ENCODE results near the gene SFXN1.
A peak's percentile ranks its signal among the peaks of the same experiment; 100 is the strongest.
"Not testable (repeated sequence)": the region's sequence is repeated elsewhere in the genome, so short reads cannot be mapped to it uniquely, and the experiment has no call there.

SFXN1 gene, protein sequence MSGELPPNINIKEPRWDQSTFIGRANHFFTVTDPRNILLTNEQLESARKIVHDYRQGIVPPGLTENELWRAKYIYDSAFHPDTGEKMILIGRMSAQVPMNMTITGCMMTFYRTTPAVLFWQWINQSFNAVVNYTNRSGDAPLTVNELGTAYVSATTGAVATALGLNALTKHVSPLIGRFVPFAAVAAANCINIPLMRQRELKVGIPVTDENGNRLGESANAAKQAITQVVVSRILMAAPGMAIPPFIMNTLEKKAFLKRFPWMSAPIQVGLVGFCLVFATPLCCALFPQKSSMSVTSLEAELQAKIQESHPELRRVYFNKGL

DNA sequence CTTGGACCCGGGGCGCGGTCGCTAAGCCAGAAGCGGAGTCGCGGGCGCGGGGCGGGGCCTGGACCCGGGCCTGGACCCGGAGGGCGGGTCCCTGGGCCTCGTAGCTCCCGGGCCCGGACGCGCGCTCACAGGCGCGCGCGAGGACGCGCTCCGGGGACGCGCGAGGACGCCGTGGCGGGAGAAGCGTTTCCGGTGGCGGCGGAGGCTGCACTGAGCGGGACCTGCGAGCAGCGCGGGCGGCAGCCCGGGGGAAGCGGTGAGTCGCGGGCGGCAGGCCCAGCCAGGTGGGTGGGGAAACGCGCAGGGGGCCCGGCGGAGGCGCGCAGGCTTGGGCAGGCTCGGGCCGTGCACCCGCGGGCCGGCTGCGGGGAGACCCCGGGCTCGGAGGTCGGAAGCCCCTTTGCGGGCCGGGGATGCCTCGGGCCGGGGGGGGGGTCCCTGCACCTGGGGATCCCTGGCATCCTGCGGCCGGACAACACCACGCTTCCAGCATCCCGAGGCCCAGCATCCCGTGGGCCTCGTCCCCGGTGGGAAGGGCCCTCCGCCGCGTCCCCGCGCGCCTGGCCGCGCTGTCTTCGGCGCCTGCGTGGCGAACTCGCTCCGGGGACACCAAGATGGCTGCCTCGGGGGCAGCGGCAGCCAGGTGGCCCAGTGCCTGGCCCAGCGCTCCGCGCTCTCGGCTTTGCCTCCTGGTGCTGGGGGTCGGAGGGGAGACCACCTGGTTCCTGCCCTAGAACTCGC is at the start of gene SFXN1:
SFXN1 (plus strand) TSS at position 177 of the 741 bp plus-strand sequence. CDS start 13,544 bp downstream, outside the sequence.
- DNase-seq: peak; percentile 91

DNA sequence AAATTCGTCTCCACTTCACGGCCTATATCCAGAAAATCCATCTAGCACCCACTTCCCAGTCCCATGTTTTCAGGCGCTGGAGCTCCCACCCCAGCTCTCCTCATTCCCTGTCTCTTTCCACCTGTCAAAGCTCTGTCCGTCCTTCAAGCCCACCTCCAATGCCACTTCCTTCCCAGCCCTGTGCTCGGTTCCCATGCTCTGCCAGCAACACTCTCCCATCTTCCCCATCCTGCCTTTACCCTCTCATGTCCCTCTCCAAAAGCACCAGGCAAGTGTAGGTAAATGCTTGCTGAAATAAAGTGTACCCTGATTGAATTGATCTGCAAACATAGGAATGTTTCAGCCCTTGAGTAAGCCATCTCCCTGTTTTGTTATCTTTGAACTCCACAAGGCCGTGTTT is 43.6 kb upstream of the SFXN1 start:
- no peak for DNase-seq

DNA sequence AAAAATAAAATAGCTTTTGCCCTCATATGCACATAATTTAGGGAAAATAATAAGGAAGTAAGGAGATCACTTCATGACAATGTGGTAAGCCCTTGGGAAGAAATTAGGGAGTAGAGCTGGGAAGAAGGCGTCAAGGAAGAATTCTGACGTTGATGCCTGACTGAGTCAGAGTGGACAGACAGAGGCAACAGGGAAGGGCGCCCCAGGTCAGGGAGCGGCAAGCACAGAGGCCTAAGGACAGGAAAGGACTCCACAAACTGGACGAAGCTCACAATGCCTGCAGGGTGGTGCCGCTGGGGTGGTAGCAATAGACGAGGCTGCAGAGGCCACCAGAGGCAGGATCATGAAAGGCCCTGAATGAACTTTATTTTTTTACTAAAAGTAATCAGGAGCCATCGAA is 42.0 kb upstream of the SFXN1 start:
- no peak for DNase-seq

DNA sequence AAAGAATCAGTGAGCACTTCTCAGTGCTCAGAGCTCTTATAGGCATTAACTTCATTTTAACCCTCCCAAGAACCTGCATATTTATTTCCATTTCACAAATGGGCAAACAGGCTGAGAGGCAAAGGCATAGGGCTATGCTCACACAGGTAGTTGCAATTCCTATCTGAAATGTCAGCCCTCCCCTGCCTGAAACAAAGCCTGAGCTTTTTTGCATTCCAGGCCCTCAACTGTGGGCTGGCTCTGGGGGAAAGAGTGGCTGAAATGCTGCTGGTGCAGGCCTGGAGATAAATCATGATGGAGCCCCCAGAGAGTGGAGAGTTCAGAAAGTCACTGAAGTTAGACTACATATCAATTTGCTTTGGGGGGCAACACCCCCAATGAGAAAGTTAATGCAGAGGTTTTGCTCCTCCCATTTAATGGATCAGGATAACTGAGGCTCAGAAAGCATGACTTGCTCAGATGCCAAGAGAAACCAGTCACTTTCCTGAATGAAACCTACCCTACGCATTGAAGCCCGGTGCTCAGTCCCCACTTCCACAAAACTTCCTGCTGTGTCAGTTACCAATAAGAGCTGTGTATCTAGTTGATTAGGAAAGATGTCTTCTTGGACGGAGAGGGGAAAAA is 40.0 kb upstream of the SFXN1 start:
- no peak for DNase-seq

DNA sequence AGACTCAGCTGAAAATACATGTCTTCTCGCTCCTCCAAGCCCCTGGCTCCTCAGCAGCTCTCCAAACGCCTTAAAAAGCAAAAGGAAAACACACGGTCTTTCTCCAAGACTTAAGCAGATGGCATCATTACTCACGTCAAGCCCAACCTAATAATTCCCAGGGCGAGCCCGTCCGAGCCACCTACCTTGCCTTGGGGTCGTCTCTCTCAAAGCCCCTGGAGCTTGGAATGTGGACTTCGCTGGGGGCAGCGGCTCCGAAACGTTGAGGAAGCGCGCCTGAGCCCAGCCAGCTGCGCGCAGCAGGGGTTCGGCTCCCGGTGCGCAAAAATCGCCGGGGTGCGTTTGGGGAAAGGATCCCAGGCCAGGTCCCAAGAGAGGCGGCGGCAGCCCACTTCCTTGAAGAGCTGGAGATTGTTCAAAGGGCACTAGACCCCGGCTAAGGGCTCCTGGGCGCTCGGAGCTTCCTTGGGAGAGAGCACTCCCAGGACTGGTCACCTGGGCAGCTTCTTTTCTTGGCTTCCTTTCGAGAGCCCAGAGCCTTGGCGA is 34.8 kb upstream of the SFXN1 start:
- no peak for DNase-seq

DNA sequence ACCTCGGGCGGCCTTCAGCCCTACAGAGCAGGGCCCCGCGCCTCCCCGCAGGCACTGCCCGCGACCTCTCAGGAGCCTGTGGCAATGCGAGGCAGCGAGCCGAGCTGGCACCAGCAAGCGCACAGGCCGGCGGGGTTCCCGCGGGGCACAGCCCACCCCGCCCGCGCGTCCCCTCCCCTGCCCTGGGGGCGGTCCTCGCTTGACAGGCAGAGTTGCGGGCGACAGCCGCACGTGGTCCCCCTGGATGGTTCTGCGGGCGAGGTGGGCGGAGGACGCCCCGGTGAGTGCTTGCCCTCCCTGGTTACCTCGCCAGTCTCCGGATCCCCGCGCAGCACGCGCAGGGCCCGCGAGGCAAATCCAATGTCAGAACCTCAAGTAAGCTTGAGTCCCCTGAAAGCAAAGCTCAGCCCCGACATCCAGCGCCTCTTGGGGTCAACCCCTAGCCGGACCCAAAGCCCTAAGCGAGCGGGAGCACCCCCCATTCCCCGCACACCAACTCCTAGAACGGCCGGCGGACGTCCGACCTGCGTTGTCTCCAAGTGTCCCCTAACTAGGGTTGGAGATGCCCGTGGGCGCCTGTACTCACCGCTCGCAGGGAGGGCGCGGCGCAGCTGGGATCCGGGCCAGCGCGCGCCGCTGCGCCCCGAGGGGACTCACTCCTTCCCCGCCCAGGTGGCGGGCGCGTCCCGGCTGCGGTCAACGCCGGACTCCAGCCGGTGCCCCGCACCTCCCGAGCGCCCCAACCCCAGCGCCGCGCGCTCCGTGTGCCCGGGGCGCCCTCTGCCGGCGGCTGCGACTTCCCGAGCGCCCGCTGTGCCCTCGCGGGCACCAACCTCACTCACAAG is 34.1 kb upstream of the SFXN1 start, which contains the start of gene DRD1:
DRD1 (minus strand) TSS at position 123 of the 845 bp plus-strand sequence. CDS start 1,083 bp downstream, outside the sequence.
- DNase-seq: peak; percentile 67

DNA sequence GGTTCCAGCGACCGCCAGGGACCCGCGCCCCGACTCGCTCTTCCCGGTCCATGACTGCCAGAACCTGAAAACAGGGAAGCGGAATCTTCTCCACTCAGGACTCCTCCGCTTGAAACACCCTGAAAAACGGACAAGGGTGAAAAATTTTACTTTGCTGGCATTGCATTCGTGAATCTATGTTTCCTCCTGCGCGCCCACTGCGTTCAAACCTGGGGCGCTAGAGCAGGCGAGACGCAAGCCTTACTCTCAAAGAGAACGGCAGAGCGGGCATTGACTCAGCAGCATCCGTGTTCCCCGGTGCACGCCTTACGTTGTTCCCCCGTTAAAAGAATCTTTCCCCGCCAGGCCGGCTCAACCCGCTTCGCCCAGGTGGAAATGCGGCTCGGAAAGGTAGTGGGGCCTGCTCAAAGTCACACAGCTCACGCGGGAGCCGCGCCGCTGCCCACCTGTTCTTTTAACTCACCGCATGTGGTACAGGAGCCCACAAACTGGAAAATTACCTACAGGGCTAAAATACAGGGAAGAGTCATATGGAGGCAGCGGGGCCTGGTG is 33.4 kb upstream of the SFXN1 start:
- no peak for DNase-seq

DNA sequence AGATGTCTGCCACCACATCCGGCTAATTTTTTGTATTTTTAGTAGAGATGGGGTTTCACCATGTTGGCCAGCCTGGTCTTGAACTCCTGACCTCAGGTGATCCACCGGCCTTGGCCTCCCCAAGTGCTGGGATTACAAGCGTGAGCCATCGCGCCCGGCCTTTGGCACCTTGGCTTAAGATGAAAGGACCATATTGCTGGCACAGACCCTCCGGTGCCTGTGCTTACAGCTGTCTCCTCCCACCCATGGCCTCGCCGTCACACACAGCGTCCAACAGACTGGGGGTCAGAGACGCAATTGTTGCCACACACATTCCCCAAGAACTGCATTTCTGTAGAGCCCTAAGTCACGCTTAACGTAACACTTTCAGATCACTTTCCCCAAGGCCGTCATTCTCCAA is 32.0 kb upstream of the SFXN1 start:
- not testable (repeated sequence) for DNase-seq

DNA sequence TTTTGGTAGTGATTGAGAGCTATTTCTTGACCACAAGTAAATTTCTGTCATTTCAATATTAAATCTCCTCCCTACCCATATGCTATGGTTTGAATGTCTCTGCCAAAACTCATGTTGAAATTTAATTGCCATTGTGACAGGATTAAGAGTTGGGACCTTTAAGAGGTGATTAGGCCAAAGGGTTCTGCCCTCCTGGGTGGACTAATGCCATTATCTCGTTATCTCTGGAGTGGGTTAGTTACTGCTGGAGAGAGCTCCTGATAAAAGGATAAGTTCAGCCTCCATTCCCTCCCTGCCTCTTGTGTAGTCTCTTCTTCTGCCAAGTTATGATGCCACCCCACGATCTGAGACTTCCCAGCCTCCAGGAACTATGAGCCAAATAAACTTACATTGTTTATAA is 30.8 kb upstream of the SFXN1 start:
- no peak for DNase-seq

DNA sequence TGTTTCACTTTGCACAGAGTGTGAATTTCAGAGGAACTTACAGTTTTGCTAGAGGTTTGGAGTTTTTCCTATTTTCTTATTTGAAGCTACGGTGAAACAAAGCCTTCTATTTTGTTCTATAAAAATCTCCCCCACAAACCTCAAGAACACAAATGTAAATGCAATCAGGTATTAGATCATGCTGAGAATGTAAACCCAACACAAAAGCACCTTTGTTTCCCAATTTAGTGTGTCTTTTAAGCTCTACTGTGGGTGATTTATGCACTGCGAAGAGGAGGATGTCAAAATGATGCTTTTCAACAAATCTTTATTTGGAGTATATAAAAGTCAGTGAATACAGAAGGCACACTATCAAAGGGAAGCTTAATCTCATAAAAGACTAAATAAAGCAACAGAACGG is 30.1 kb upstream of the SFXN1 start:
- no peak for DNase-seq

DNA sequence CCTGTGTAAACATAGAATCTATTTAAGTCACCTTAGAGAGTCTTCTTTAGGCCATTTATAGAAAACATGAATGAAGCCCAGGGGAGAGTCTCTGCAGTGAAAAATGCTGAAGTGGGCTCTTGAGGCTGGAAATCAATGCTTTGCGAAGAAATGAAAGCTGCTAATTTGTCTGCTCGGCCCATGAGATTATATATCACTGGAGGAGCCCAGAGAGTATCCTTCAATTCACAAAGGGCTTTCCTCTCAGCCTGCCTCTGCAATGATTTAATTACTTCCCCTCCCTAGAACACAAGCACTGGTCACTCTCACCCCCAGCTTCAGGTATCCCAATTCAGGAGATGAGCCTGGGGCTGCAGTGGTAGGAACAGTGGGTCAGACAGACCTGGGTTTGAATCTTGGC is 26.2 kb upstream of the SFXN1 start:
- no peak for DNase-seq

DNA sequence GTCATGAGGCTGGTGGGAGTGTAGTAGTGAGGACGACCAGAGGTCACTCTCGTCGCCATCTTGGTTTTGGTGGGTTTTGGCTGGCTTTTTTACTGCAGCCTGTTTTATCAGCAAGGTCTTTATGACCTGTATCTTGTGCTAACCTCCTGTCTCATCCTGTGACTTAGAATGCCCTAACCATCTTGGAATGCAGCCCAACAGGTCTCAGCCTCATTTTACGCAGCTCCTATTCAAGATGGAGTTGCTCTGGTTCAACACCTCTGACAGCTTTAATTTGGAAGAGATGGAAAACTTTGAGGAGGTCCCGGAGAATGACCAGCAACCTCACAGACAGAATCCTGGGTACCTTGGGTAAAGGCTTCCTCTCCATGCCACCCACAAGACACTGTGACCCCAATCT is 24.0 kb upstream of the SFXN1 start:
- DNase-seq: not testable (repeated sequence)

DNA sequence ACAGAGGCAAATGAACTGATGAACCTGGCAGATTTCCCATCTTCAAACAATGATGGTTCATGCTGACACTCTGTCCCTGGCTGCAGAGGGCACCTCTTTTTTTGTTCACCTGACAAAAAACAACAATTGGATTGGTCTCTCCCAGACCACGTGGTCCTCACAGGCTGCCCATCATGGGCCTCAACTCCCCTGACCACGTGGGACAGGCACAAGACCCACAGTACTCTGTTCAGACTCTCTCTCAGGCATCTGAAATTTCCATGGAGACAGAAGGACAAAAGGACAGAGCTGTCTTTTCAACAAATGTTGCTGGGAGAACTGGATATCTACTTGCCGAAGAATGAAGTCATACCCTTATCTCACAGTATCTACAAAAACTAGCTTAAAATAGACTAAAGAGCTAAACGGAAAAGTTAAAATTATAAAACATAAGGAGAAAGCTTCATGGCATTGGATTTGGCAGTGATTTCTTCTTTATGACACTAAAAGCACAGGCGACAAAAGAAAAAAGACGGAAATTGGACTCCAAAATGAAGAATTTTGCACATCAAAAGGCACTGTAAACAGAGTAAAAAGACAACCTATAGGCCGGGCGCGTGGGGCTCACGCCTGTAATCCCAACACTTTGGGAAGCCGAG is 22.1 kb upstream of the SFXN1 start:
- DNase-seq: no peak

DNA sequence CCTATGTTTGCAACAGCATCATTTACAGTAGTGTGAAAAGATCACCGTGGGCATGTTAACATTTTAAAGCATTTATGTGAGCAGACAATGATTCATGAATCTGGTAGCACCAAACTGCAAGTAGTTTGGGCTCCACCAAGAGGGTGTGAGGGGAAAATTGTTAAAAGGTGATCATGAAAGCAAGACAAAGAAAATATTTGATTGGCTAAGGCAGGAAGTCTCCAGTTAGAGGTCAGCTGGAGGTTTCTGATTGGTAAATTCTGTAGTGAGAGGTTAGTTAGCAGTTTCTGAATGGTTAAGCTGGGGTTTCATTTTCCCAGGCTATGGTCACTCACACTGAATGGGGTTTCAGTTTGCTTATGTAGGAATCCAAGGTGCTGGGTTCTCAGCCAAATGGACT is 20.9 kb upstream of the SFXN1 start:
- DNase-seq: peak; percentile 66

DNA sequence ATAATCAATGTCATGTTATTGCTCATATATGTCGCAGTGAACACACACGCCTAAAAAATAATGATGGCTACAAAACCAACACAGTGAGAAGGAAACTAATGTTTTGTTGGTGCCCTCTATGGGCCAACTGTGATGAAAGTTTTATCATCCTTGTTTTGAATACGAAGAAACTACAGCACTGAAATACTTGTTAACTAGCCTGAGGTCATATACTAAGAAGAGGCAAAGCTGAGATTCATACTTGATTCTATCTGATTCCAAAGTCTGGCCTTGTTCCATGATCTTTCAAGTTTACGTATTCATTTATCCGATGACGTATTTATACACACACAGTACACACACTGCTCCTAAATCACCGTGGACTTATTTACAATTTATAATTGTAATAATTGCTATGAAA is 18.2 kb upstream of the SFXN1 start:
- peak; percentile 28 for DNase-seq

DNA sequence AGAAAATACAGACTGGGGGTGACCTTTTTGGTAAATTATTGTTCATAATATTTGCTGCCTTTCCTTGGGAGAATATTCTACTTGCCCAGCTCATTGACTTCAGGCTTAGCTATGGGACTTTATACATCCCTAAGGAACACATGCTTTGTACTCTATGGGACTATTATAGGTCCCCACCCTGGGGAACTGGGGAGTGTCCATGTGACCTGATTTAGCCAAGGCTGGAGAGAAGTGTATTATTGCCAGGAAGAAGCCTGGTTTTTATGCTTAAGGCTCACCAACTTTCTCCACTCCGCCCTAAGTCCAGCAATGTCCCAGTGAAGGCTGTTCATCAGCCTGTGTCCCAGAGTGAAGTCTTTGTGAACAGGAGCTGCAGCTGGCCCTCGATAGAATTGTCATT is 17.8 kb upstream of the SFXN1 start:
- DNase-seq: no peak

DNA sequence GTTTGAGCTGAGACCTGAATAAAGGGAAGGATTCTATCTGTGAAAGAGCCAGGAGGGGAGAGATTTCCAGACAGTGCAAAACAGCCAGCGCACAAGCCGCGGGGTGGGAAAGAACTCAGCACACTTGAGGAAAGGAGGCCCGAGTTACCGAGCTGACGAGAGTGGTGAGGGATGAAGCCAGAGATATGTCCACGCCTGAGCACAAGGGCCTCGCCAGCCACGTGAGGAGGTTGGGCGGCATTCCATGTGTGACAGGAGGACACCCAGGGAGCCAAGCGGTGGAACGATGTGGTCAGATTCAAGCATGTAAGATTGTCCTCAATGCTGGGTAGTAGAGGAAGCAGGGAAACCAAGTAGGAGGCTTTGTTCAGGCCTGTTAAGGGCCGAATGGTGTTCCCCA is 17.0 kb upstream of the SFXN1 start:
- DNase-seq: no peak

DNA sequence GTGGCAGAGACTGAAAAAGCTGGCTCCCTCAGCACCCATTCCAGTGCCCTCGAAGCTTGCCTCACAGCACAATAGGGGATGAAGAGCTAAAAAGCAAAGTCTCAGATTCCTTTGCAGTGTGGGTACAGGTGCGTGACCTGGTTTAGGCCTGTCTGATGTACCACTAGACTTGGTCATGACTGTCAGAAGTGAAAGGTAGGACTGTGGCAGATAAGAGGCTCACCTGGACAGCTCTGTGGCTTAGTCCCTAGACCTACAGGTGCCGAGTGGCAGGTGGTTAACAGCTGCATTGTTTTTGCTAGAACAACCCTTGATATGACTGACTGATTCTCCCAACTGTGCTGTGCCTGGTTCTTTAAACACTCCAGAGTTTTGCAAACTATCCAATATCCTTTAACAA is 14.7 kb upstream of the SFXN1 start:
- no peak for DNase-seq

DNA sequence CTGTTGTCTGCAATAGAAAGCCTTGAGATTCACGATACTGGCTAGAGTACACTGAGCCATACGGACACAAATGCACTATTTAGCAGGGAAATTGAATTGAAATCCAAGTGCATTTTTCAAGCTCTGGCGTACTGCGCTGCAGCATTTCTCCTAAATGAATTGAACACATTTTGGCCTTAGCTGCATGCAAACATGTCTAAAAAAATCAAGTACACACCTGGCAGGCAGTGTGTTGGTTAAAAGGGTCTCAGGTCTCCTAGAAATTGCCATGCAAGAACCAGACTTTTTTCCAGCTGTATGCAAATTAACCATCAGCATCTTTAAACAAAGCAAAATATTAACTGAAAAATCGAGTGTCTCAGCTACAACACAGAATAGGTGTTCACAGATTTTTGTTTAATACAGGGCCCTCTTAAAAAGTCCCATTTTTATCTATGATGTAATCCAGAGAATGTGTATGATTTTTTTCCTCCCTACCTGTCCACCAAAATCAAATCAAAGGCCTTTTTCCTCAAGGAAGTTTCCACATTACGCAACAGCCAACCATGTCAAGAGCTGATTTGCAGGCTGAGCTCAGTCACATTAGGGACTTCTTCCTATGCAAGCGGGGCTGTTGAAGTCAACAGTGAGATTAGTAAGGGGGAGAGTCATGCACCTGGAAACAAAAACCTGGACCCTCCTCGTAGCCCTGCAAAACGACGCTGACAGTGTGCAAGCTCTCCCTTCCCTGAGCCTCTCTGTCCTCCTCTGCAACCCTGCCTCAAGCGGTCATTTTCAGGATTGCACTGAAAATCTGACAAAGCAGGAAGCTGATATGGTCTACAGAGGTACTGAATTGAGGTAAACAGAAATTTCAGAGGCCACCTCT is 14.1 kb upstream of the SFXN1 start:
- DNase-seq: peak; percentile 89

DNA sequence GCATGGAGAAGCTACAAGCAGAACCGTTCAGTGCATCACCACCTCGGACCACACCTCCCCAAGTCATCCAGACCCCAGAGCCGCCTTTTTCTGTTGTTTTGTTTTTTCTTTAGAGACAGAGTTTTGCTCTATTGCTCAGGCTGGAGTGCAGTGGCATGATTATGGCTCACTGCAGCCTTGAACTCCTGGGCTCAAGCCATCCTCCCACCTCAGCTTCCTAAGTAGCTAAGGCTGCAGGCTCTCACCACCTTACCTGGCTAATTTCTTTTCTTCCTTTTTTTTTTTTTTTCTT is 13.5 kb upstream of the SFXN1 start:
- no peak for DNase-seq

DNA sequence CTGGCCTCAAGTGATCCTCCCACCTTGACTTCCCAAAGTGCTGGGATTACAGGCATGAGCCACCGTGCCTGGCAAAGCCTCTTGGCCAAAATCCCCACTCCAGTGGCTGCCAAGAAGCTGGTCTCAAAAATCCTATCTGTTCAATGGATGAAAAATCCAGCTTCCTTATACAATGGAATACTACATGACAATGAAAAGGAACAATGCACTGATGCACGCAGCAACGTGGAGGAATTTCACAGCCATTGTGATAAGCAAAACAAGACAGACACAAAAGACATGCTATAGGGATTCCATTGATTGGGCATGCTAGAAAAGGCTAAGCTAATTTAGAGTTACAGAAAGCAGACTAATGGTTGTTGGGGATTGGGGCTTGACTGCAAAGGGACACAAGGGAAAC is 13.1 kb upstream of the SFXN1 start:
- no peak for DNase-seq

Measured in activated CD4-positive, alpha-beta T cell treated with anti-CD3 and anti-CD28 coated beads, Interleukin-2, Interleukin-6, amounts not matched to agents 100 ng/mL and 50 ng/mL, durations not matched to agents 16 hours and 8 hours (primary cell).